HEK293 (cell line): ENCODE data around the gene HIGD2B.
"Not testable (repeated sequence)": the region's sequence is repeated elsewhere in the genome, so short reads cannot be mapped to it uniquely, and the experiment has no call there.

Experiments
- ATF2 ChIP-seq: fragments of 450-650 bp; formaldehyde crosslinking; IDR thresholded peaks from 2 replicates; pipeline ENCODE4 v1.5.1; 2016; ENCODE audit warnings: missing biosample characterization, missing genetic modification characterization, low read depth
- CTCF ChIP-seq: fragments of 450-650 bp; formaldehyde crosslinking; IDR thresholded peaks from 2 replicates; pipeline ENCODE4 v1.5.1; 2016; ENCODE audit warnings: missing biosample characterization, missing genetic modification characterization
- KLF10 ChIP-seq: fragments of 450-650 bp; IDR thresholded peaks from 2 replicates; pipeline ENCODE4 v1.5.1; 2018; ENCODE audit warnings: missing biosample characterization, mild to moderate bottlenecking, missing genetic modification characterization
- PBX3 ChIP-seq: sonication (generic); formaldehyde crosslinking; IDR thresholded peaks from 2 replicates; pipeline ENCODE4 v1.8.1; 2022; ENCODE audit warnings: mild to moderate bottlenecking, moderate library complexity, missing genetic modification reagents
- TRIM28 ChIP-seq: IDR thresholded peaks from 2 replicates; pipeline ENCODE4 v1.6.1; 2011; ENCODE audit warnings: low read length, control low read depth, borderline replicate concordance
- YY1 ChIP-seq: fragments of 450-650 bp; formaldehyde crosslinking; IDR thresholded peaks from 2 replicates; pipeline ENCODE4 v1.5.1; 2018; ENCODE audit warnings: missing biosample characterization, missing genetic modification characterization
- ZBTB6 ChIP-seq: fragments of 450-650 bp; formaldehyde crosslinking; IDR thresholded peaks from 2 replicates; pipeline ENCODE4 v1.5.1; 2017; ENCODE audit warnings: missing biosample characterization, missing genetic modification characterization
- ZNF221 ChIP-seq: fragments of 450-650 bp; formaldehyde crosslinking; IDR thresholded peaks from 2 replicates; pipeline ENCODE4 v1.5.1; 2017; ENCODE audit warnings: missing biosample characterization, missing genetic modification characterization, borderline replicate concordance
- ZNF24 ChIP-seq: fragments of 450-650 bp; formaldehyde crosslinking; IDR thresholded peaks from 2 replicates; pipeline ENCODE4 v1.5.1; 2016; ENCODE audit warnings: missing biosample characterization, missing genetic modification characterization
- ZNF274 ChIP-seq, 2 experiments: fragments of 200-500 bp in 1 of 2; fragments of 450-650 bp in 1 of 2; sonication (Bioruptor generic) in 1 of 2; formaldehyde crosslinking in 1 of 2; IDR thresholded peaks; 2 replicates each; pipeline versions ENCODE4 v1.5.1 to v1.6.1; 2014 to 2016; ENCODE audit warnings: borderline replicate concordance in 1 of 2, inconsistent platforms in 1 of 2, low read length in 1 of 2, missing biosample characterization in 1 of 2, missing genetic modification characterization in 1 of 2
- ZNF324 ChIP-seq: fragments of 450-650 bp; formaldehyde crosslinking; IDR thresholded peaks from 2 replicates; pipeline ENCODE4 v1.5.1; 2016; ENCODE audit warnings: missing biosample characterization, missing genetic modification characterization
- ZNF416 ChIP-seq: fragments of 450-650 bp; formaldehyde crosslinking; IDR thresholded peaks from 2 replicates; pipeline ENCODE4 v1.5.1; 2016; ENCODE audit warnings: missing biosample characterization, missing genetic modification characterization
- ZNF776 ChIP-seq: fragments of 450-650 bp; formaldehyde crosslinking; IDR thresholded peaks from 2 replicates; pipeline ENCODE4 v1.5.0; 2017; ENCODE audit warnings: missing biosample characterization, missing genetic modification characterization, borderline replicate concordance
- ZNF785 ChIP-seq: fragments of 450-650 bp; formaldehyde crosslinking; IDR thresholded peaks from 2 replicates; pipeline ENCODE4 v1.5.1; 2016; ENCODE audit warnings: missing biosample characterization, missing genetic modification characterization

- TF ChIP-seq PBX3 (CRISPR knock-in tag); TRIM28; ZNF324 (tag by site-specific recombination); ZNF785 (tag by site-specific recombination); ZNF776 (tag by site-specific recombination); ATF2 (tag by site-specific recombination); KLF10 (tag by site-specific recombination); ZNF274 (IDR thresholded peaks at IDR 0.05; ENCODE audit: low read length); ZNF274 (tag by site-specific recombination; IDR thresholded peaks at IDR 0.05; ENCODE audit: borderline replicate concordance); CTCF (tag by site-specific recombination); ZNF416 (tag by site-specific recombination); ZNF221 (tag by site-specific recombination); ZNF24; YY1 (tag by site-specific recombination); ZBTB6 (tag by site-specific recombination): not testable (repeated sequence)
Observed at GRCh38 chr15:72669803-72670202, 16.2 kb downstream of the HIGD2B start.
